HG02588 (cell line): Measurements from ENCODE around the gene EGFL7.
"Not testable (repeated sequence)": the region's sequence is repeated elsewhere in the genome, so short reads cannot be mapped to it uniquely, and the experiment has no call there.

Experiments used
- ATAC-seq: cut with Tn5 transposase; IDR thresholded peaks from one replicate; pipeline ENCODE4 v1.9.1; 2021; ENCODE audit warnings: mild to moderate bottlenecking, moderate library complexity; ENCODE audit not compliant: unreplicated experiment

EGFL7 gene

DNA sequence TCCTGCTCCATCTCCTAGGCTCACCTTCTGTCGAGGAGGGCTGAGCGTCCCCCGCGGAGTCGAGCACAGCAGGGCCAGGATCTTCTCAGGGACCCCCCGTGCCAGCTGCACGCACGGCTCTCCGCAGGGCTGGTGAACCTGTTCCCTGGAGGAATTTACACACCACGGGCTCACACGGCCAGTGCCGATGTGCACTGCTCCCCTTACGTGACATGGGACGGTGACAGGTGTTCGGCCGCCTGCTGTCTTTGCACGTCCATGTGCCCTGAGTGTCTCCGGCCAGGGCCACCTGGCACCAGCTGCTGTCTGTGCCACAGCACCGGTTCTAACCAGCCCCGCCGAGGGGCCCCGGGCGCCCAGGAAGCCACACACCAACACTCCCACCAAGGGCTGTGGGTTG, 33.2 kb downstream of the EGFL7 start:
- no peak for ATAC-seq

GRCh38 chr9:136696502-136696901, 33.8 kb downstream of the EGFL7 start:
- no peak for ATAC-seq

DNA sequence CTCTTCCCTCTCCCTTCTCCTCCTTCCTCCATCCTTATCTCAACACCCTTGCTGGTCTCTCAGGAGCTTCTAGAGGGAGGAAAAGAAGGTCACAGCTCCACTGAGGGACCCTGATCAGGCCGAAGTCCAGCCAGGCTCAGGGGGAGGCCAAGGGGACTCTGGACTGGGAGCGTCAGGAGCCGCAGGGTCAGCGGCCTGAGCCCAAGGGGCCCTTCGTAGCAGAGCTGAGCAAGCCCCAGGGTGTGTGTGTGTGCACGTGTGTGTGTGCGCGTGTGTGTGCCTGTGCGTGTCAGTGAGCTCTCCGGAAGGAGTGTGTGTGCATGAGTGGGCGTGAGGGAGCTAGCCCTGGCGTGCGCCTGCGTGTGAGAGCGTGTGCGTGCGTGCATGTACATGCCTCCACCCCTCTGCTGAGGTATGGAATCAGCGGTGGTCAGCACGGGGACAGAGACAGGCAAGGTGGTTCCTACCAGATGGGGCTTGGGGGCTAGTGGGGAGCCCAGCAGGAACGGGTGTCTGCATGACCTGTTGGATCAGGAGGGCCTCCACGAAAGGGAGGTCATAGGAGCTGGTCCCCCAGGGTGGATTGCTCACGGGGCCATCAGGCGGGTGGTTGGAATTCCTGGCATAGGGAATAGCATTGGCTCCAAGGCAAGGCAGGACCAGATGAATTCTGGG, 34.6 kb downstream of the EGFL7 start:
- ATAC-seq: no peak

DNA sequence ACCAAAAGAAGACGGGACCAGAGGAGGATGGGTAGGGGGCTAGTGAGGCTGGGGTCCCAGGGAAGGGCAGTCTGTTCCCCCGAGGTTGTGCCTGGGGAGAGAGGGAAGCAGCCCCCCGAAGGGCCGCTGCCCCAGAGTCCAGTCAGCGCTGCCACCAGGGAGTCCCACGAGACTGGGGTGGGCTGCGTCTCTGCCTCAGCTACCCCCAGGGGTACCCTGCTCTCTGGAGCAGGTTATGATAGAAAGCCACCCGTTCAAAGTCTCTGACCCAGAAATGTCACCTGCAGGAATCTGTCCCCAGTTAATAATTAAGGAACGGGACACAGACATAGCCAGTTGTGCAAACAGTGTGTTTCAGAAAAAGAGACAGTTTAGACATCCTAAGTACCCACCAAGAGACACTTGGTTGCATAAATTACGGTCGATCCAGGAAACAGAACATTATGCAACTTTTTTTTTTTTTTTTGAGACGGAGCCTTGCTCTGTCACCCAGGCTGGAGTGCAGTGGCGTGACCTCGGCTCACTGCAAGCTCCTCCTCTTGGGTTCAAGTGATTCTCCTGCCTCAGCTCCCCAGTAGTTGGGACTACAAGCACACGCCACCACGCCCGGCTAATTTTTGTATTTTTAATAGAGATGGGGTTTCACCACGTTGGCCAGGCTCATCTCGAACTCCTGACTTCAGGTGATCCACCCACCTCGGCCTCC, 35.3 kb downstream of the EGFL7 start:
- ATAC-seq: no peak

- no peak for ATAC-seq
These were observed 36.0 kb downstream of the EGFL7 start for GRCh38 chr9:136698635-136699246.

DNA sequence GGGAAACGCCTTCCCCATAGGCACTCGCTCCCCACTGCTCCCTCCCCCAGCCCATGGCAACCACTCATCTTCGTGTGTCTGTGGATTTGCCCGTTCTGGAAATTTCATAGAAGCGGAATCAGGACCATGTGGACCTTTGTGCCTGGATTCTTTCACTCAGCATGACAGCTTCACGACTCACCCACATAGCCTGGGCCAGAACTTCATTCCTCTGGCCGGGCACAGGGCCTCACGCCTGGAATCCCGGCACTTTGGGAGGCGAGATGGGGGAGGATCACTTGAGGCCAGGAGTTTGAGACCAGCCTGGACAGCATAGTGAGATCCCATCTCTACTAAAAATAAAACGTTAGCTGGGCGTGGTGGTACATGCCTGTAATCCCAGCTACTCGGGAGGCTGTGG, 37.6 kb downstream of the EGFL7 start:
- ATAC-seq: no peak

DNA sequence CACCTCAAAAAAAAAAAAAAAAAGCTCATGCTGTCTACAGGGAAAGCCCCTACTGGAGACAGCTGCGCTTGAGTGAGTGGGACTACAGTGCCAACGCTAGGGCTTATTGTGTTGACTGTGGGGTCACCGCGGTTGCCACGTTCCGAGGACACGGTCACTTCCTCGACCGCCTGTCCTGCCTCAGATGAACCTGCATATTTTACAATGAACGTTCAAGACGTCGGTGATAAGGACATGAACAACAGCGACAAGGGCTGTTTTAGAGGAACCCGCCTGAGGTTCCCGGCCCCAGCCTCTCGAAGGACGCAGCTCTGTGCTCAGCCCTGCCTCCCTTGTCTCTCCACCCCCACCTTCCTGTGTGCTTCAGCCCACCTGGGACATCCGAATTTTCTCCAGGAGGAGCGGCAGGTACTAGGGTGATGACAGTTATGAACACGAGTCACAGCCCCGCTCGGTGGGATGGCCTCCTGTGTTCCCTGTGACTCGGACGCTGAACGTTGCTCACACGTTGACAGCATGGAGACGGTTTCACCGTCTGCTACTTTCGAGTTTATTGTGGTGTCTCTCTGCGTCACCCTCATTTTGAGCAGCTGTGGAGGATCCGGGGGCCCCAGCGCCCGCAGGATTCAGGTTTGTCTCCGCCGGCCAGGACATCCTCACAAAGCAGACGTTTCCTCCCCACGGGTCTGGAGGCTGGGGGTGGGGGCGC, 38.4 kb downstream of the EGFL7 start:
- ATAC-seq: no peak

DNA sequence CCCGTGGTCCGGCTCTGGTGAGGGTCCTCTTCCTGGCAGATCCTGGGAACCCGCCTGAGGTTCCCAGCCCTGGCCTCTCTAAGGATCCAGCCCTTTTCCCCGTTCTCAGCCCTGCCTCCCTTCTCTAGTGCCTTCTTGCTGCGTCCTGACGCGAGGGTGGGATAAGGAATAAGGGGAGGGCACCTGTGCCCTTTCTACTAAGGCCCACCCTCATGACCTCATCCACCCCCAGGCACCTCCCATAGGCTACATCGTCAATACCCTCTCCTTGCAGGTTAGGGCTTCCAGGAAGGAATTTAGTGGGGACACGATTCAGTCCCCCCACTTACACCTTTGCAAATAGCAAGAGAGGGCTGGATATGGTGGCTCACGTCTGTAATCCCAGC, 38.9 kb downstream of the EGFL7 start:
- no peak for ATAC-seq

GRCh38 chr9:136703276-136703860, 40.7 kb downstream of the EGFL7 start:
- no peak for ATAC-seq

- not testable (repeated sequence) for ATAC-seq
These were observed 42.0 kb downstream of the EGFL7 start for GRCh38 chr9:136704741-136705140.

DNA sequence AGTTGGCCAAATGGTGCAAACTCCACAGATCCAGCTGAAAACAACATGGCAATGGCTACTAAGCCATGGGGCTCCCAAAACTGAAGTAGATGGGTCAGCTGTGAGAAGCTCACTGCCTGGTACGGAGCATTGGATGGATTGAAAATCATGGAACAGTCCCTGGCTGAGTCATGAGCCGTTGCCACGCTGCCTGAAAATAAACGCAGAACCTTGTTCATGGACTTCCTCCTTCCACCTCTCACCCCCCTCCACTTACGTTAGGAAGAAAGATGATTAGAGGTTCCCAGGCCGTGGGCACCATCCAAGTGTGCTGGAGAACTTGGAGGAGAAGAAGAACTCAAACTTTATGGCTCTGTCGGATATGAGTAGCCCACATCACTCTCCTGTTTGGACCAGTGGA, 42.8 kb downstream of the EGFL7 start:
- ATAC-seq: no peak

DNA sequence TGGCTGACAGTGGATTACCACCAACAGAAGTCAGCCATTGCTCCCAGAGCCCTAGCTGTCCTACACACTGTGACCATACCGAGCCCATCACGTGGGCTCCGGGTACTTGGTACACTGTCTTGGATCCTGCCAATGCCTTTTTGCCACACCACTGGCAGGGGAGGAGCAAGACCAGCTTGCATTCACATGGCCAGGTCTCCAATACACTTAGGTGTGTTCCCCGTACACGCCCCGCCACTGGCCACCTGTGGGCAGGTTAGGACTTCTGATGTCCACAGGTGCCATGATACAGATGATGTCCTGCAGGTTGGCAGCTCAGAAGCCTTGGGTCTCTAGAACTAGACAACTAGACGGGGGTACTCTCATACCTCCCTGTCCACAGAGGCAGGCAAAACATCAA, 44.3 kb downstream of the EGFL7 start:
- ATAC-seq: no peak

DNA sequence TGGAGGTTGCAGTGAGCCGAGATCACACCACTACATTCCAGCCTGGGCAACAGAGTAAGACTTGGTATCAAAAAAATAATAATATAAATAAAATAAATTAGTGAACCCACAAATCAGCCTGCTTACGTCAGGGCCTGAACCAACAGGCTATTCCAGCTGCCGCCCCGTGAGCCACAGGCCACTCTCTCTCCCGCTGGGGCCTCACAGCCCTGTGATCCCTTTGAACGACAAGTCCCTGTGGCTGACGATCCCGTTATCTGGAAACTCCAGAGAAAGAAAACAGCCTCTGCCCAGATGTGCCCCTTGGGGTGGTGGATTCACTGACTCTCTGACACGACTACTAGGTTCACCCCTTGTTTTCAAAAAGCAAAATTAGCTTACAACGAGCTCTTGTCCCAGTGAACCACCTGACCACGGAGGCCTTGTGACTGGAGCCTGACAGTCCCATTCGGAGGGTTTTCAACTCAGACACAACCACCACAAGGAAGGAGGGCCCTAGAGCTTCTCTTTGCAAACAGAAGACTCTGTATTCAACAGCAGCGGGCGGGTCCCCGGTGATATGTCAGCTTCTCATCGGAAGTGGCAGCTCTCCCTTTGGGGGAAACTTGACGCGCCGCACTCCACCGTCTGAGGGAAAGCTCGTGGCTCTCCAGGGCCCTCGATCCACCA, 45.3 kb downstream of the EGFL7 start:
- ATAC-seq: no peak

- ATAC-seq: no peak
These were observed 46.9 kb downstream of the EGFL7 start for GRCh38 chr9:136709454-136710109.

GRCh38 chr9:136710543-136710942, 47.8 kb downstream of the EGFL7 start:
- no peak for ATAC-seq

- ATAC-seq: not testable (repeated sequence)
These were observed 48.5 kb downstream of the EGFL7 start for GRCh38 chr9:136711219-136711648.

- ATAC-seq: no peak
These were observed 49.3 kb downstream of the EGFL7 start, which contains the start of gene DIPK1B for GRCh38 chr9:136711751-136712689. Gene DIPK1B (plus strand): TSS chr9:136712572. CDS start chr9:136712666, 94 bp downstream.

DNA sequence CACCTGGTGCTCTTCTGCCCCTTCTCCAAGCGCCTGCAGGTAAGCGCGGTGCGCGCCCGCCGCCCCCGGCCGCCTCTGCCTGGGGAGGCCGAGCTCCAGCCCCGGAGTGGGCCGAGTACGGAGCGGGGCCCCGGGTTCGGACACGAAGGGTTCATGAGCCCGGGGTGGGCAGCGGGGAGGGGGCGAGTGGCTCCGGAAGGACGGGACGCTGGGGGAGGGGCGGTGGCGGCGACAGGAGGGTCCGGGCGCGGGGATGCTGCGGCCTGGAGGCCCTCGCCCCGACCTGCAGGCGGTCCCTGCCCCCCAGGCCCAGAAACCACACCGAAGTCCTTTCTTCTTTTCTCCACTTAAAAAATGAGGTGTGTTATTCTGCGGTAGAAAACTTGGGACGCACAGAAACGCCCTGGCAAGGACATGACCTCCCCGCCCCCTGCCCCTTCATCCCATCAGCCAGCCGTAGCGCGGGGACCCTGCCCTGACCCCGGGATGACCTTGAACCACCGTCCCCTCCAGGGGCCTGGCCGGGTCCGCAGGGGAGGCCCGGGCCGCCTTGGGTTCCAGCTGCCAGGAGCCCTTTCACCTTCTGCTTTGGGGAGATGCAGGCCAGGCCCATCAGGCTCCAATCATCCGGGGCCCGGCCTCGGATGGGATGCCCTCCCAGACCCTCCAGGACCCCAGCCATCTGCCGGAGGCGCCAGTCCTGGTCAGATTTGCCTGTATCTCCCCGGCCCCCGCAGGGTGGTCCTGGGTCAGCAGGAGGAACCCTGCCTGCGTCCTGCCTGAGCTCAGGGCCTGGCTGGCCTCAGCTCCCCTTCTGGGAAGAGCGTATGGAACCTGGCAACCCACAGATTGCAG, 50.2 kb downstream of the EGFL7 start:
- ATAC-seq: no peak
